HG02759 (cell line): ENCODE measurements around the gene ADAD1.
"Not testable (repeated sequence)": the region's sequence is repeated elsewhere in the genome, so short reads cannot be mapped to it uniquely, and the experiment has no call there.

Source experiments
- ATAC-seq: cut with Tn5 transposase; IDR thresholded peaks from one replicate; pipeline ENCODE4 v1.9.1; 2021; ENCODE audit warnings: mild to moderate bottlenecking, moderate library complexity; ENCODE audit not compliant: unreplicated experiment

ADAD1 gene

GRCh38 chr4:122378711-122379110 is at the start of gene ADAD1:
TSS of gene ADAD1 (plus strand) at chr4:122379011. CDS start at chr4:122380070, 1,059 bp downstream.
- no peak for ATAC-seq

- ATAC-seq: no peak
Measured at GRCh38 chr4:122329876-122330565, 48.8 kb upstream of the ADAD1 start.

DNA sequence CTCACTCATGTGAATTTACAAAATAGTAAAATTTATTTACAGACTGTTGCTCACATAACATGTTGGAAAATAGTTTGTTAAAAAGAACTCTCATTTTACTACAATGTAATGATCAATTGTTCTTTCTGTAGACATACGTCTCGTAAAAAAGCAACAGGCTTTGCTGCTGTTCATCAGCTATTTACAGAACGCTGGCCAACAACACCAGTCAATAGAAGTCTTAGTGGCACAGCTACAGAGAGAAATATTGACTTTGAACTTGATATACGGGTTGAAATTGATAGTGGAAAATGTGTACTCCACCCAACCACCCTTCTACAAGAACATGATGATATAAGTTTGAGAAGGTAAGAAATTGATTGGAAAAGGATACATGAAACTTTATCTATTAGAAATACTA is 47.6 kb upstream of the ADAD1 start:
- ATAC-seq: no peak

DNA sequence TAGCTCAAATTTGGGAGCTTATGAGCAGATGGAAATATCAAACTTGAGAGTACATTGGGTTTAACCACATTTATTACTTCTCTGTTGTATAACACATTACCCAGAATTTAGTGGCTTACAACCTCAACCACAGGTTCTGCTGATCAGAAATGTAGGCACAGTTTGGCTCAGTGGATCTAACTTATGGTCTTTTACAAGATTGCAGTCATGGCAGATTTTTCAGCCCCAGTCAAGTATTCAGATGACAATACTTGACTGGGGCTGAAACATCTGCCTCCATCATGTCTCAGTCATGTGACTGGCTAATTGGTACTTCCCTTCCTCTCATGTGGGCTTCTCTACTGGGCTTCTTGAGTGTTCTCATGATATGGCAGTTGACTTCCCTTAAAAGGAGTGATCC is 44.0 kb upstream of the ADAD1 start:
- no peak for ATAC-seq

GRCh38 chr4:122341886-122342285 is 36.9 kb upstream of the ADAD1 start:
- no peak for ATAC-seq

DNA sequence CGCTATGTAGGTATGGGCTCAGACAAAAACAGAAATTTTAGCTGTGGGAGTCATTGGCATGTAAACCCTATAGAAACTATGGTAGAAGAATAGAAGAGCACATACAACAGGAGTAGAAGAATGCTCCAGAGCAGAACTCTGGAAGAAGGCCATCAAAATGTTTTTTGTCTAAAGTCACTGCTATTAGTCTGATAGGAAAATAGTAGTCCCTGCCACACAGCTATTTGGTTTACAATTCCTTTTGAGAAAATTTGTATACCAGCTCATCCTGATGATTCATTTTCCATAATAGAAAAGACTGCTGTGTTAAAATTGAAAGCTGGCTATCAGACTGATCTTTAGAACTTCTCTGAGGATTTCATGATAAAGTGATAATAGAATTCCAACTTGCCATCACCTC is 32.8 kb upstream of the ADAD1 start:
- no peak for ATAC-seq

DNA sequence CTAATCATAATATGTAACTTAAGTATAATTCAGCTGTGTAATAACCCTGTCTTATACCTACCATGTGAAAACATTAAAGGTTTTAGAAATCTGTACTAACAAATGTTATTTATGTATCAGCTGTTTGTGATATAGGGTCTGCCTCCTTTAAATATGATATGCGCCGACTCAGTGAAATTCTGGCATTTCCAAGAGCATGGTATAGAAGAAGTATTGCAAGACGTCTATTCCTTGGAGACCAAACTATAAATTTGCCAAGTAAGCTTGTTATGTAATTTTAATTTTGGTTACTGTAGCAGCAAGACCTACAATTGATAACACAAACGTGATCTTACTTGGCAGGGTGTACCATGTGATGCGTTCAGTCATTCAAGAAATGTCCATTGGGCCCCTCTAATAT is 32.3 kb upstream of the ADAD1 start:
- no peak for ATAC-seq

DNA sequence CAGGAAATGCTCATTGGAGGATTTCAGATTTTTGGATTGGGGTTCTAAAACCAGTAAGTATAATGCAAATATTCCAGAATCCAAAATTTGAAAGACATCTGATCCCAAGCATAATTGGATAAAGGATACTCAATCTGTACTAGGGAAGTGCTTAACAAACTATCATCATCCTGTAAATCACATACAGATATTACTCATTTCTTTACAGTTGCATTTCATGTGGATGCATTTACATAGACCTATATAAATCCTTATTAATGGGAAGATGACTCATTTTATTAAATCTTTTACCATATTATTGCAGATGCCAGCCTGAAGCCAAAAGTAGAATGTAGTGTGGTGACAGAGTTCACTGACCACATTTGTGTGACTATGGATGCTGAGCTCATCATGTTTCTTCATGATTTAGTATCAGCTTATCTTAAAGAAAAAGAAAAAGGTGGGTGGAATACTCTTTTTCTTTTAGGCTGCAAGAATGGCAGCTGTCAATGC is 22.4 kb upstream of the ADAD1 start:
- no peak for ATAC-seq

DNA sequence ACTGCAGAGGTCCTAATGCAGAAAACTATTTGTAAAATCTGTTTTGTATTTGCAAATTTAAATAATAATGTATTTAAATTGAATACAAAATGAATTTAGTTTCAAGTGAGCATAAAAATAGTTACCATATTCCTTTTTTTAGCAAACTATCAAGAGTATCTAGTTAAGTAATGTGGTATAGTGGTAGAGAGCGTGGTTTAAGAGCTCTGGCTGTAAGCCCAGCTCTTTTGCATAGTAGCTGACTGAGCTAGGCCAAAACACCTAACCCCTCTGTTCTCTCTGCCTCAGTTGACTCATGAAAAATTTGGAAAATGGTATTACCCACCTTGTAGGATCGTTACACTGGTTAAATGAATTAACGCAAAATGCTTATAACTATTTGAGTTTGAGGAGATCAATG is 18.1 kb upstream of the ADAD1 start:
- ATAC-seq: no peak

DNA sequence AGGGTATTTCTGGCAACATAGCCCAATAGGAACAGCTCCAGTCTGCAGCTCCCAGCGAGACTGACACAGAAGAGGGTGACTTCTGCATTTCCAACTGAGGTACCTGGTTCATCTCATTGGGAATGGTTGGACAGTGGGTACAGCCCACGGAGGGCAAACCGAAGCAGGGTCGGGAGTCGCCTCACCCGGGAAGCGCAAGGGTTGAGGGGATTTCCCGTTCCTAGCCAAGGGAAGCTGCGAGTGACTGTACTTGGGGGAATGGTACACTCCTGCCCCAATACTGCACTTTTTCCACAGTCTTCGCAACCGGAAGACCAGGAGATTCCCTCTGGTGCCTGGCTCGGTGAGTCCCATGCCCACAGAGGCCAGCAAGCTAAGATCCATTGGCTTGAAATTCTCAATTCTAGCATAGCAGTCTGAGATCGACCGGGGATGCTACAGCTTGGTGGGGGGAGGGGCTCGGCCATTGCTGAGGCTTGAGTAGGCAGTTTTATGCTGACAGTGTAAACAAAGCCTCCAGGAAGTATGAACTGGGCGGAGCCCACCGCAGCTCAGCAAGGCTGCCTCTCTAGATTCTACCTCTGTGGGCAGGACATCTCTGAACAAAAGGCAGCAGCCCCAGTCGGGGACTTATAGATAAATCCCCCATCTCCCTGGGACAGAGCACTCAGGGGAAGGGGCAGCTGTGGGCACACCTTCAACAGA is 14.0 kb upstream of the ADAD1 start:
- ATAC-seq: no peak

- not testable (repeated sequence) for ATAC-seq
Measured at GRCh38 chr4:122368786-122369185, 10.0 kb upstream of the ADAD1 start.

- ATAC-seq: no peak
Measured at GRCh38 chr4:122377352-122377751, 1.5 kb upstream of the ADAD1 start.

GRCh38 chr4:122379239-122379638 is 428 bp downstream of the ADAD1 start:
- no peak for ATAC-seq

- ATAC-seq: no peak
Measured at GRCh38 chr4:122383341-122383740, 4.5 kb downstream of the ADAD1 start.

- no peak for ATAC-seq
Measured at GRCh38 chr4:122384245-122384644, 5.4 kb downstream of the ADAD1 start.

- ATAC-seq: no peak
Measured at GRCh38 chr4:122393276-122393675, 14.5 kb downstream of the ADAD1 start.

DNA sequence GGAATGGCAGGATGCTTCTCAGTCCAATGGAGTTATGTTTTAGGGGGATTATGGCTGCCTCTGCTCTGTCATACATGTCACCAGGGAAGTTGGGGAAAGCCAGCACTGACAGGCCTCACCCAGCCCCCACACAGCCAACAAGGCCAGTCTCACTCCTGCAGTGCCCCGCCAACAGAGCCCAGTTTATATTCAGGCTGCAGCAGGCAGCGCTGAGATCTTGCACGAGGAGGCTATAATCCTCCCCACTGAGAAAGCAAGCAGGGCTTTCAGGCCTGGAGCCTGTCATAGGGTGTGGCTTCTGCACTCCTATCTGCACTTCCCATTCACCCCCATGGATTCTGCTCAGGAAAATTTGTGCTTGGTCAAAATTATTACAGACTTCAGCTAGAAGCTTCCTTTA is 25.1 kb downstream of the ADAD1 start:
- ATAC-seq: no peak

DNA sequence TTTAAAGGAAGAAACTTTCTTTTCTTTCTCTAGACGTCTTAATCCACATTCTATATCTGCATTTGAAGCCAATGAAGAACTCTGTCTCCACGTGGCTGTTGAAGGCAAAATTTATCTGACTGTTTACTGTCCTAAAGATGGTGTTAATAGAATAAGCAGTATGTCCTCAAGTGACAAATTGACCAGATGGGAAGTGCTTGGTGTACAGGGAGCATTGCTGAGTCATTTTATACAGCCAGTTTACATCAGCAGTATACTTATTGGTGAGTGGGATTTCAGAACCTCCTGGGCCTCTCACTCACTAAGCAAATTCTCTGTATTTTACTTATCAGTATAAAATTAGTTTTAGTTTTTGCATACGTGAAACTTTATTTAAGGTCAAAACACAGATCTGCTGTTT is 33.7 kb downstream of the ADAD1 start:
- no peak for ATAC-seq

DNA sequence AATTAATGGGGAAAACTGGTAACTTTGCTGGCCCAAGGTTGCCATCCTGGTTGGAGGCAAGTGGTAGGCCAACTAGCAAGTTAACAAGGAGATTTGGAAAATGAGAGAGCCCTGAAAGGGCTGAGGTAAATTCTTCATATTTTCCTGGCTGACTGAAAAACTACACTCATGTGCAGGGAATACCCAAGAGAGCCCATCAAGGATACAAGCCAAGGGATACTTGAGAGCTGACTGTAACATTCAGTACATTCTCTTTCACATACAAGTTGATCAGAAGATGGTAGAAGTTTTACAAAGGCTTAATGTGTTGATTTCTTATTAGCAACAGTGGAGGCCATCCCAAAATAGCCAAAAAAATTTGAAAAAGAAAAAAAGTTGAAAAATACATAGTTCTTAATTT is 44.4 kb downstream of the ADAD1 start:
- ATAC-seq: no peak

DNA sequence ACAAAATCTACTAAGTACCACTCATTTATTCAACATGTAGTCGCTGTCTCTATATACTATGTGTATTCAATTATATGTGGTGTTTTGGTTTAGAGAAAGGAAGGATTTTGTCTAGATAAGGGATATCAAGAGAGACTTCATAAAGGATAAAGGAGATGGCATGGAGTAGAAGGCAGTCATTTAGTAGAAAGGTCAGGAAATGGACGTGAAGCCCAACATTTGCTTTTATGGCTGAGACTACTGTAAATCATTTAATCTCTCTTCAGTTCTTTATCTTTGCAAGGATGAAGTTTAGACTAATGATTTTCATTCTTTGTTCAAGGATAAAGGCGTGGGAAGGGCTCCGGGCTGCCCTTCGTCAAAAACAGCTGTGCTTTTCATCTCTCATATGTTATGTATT is 52.5 kb downstream of the ADAD1 start:
- ATAC-seq: no peak

- no peak for ATAC-seq
Measured at GRCh38 chr4:122434285-122434684, 55.5 kb downstream of the ADAD1 start.

DNA sequence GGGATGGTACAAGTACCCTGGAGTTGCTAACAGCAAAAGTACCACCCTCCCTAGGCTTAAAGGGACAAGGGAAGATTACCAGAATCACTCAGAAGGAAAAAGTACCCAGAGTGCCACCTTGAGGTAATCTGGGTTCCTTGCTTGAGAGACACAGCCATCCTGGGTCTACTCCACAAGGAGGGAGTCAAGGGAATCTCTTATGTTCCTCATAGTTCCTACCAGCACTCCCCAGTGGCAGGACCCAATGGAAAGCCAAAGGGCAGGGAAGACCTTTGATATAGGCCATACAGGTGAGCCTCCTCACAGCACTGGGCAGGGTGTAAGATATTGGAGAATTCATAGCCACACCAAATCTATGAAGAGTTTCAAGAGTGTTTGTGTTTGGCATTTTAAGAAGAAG is 72.0 kb downstream of the ADAD1 start:
- ATAC-seq: no peak
